ENCODE results near the gene COA8. TPM values are rescaled to one million over a fixed set of nuclear protein-coding genes. Genes with fewer than 3 reads are reported as not detected.
"Not testable (repeated sequence)": the region's sequence is repeated elsewhere in the genome, so short reads cannot be mapped to it uniquely, and the experiment has no call there.

The COA8 gene
- polyA plus RNA-seq, 4 donors: 39.1 to 48.1 (median 44.2) TPM

DNA sequence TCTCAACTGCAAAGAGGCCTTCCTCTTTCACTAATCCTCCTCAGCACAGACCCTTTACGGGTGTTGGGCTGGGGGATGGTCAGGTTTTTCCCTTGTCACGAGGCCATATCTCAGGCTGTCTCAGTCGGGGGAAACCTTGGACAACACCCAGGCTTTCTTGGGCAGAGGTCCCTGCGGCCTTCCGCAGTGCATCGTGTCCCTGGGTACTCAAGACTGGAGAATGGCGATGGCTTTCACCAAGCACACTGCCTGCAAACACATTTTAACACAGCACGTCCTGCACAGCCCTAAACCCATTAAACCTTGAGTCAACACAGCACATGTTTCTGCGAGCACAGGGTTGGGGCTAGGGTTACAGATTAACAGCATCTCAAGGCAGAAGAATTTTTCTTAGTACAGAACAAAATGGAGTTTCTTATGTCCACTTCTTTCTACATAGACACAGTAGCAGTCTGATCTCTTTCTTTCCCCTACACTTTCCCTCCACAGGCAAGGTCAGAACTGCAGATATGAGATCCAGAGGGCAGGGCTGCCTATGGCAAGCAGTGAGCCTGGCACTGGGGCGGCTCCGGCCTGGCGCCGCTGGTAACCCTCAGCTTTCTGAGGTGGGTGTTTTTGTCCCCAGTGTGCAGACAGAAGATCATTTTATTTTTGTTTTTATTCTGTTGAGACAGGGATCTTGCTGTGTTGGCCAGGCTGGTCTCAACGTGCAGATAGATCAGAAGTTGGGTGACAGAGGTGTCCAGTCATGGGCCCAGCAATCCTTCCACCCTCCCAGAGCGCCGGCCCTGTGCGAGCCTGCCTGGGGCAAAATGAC lies 37.1 kb upstream of the COA8 start:
- not testable (repeated sequence) for DNase-seq (ENCODE audit: low read depth in 4 of 4, low spot score in 2 of 4)

DNA sequence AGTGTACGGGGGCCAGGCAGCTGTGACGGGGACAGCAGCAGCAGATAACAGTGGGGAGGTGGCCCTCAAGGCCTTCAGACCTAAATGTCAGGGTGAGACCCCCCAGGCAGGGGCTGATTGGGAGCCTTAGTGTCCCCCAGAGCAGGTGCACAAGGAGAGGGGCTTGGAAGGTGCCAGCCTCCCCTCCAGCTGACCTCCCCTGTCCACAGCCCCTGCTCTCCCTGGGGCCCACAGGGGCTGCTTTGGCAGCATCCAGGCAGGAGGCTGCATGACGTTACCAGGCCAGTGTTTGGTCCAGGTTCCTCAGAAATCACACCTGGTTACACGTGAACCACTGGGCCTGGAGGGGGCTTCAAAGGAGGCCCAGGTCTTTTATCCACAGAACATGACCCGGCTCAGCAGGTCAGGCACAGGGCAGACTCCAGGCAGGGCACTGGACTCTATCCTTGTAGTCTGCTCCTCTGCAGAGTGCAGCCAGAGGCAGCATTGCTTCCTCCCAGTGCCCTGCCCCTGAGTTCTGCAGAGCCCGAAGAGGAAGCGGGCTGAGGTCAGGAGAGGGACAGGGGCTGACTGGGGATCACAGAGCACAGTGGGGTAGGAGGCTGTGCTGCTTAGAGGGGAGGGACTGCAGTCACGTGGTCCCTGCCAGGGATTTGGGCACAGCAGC lies 36.4 kb upstream of the COA8 start:
- DNase-seq (ENCODE audit: low read depth in 4 of 4, low spot score in 2 of 4): no peak

DNA sequence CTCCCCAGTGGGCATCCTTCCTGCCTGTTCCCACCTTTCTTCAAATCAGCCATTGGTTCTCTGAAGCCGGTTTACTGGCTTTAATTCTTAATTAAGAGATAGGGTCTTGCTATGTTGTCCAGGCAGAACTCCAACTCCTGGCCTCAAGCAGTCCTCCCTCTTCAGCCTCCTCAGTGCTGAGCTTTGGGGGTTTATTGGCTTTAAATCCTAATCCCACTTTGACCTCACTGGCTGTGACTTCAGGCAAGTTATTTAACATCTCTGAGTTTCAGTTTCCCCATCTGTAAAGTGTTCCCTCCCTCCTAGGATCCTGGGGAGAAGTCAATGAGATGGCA lies 35.9 kb upstream of the COA8 start:
- DNase-seq (ENCODE audit: low read depth in 4 of 4, low spot score in 2 of 4): no peak

DNA sequence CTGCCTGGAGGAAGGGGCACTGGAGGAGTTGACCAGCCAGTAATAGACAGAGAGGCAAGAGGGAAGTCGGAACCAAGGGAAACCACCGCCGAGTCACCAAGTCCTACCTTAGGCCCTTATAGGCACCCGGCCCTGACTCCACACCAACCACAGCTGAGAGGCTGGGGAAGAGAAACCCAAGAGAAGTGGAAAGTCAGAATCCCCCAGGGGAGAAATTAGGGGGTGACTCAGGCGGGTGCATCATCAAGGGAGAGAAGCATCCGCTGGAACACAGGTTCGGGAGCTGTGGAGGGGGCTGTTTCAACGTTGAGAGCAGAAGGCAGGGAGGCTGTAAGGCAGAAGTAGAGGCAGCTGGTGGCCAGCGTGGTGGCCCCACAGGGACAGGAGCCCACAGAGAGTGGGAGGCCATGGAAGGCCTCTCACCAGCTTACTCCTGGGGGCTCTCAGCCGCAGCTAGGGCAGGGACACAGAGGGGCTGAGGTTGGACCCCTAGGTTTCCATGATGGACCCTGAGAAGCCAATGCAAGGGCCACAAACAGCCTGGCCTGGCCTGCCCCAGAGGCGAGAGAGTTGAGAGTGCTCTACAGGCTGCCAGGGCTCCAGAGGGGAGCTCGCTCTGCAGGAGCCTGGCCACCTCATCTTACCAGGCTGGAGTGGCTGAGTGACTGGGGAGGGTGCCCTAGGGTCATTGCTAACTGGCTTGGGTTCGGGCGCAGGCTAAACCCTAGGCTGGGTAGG lies 35.2 kb upstream of the COA8 start:
- no peak for DNase-seq (ENCODE audit: low read depth in 4 of 4, low spot score in 2 of 4)

DNA sequence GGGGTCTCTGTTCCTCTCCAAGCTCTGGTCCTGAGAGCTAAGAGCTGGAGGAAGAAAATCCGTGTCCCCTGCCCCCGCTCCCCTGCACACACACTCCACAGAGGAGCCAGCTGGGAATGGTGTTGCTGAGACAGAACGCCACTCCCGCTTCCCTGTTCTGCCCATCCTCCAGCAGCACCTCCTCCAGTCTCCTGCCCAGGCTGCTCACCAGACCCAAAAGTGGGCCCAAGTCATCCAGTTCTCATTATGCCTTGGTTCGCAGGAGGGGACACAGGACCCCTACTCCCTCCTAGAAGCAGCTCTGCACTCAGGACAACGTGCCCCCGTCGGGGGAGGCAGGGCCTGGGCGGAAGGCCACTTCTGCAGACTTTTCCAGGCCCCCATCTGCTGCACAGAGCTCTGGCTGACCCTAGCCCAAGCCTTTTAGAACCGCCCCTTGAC lies 34.6 kb upstream of the COA8 start:
- no peak for DNase-seq (ENCODE audit: low read depth in 4 of 4, low spot score in 2 of 4)

DNA sequence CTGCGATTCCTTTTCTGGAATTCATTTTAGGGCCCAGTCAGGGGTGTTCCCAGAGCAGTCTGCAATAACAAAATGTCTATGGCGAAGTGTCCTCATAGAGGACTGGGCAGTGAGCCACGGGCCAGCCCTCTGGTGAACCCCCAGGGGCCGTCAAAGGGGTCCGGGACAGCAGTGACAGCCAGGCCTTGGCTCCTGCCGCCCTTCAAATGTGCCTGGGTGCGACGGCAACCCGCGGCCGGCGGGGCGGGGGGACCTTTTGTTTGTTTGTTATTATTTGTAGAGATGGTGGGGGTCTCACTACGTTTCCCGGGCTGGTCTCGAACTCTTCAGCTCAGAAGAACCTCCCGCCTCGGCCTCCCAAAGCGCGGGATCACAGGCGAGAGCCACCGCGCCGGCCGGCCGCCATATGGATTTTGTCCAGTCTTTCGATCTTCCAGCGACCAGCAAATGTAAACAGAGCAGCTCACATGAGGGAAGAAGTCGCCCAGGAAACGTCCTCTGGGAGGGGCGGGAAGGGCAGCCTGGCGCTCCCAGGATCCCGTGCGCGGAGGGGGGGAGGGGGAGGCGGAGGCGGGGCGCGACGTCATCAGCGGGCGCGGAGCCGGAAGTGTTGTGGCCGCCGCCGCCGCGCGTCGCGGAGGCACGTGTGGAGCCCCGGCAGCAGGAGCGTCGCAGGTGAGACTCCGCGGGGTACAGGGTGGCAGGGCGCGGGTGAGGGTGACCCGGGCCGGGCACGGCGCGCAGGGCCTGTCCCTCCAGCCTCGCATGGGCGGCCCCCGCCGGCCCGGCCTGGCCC lies 34.0 kb upstream of the COA8 start, which contains the start of gene TRMT61A:
TRMT61A (plus strand) TSS at position 610 of the 796 bp plus-strand sequence. CDS start 783 bp downstream, outside the sequence.
- peak in 2 of 4 donors; percentile 72 to 79 for DNase-seq (ENCODE audit: low read depth in 4 of 4, low spot score in 2 of 4)

DNA sequence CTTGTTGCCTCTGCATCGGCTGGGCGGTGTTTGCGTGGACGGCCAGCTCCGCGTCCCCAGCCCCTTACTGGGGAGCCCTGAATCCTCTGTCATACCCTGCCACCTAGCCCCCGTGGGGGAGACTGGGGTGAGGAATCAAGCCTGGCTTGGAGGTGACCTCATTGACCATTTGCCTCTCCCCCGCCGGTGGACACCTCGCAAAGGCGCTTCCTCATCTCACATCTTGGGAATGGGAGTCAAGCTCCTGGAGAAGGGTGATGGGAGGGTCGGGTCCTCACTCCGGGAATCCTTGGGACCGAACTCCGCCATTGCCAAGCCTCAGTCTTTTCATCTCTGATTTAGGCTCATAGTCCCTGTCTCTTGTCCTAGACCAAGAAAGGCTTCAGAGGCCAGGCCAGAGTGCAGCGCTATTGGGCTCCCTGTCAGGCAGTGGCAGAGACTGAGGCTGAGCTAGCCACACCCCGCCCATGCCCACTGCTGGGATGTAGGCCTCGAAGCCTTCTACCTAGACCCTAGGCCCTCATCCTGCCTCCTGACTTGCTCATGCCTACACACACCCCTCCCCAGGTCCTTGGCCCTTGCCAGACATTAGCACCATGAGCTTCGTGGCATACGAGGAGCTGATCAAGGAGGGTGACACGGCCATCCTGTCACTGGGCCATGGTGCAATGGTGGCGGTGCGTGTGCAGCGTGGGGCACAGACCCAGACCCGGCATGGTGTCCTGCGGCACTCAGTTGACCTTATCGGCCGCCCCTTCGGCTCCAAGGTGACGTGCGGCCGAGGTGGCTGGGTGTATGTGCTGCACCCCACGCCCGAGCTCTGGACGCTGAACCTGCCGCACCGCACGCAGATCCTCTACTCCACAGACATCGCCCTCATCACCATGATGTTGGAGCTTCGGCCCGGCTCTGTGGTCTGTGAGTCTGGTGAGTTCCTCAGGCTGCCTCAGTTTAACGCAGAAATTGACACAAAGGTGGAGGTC lies 33.1 kb upstream of the COA8 start:
- DNase-seq (ENCODE audit: low read depth in 4 of 4, low spot score in 2 of 4): no peak

DNA sequence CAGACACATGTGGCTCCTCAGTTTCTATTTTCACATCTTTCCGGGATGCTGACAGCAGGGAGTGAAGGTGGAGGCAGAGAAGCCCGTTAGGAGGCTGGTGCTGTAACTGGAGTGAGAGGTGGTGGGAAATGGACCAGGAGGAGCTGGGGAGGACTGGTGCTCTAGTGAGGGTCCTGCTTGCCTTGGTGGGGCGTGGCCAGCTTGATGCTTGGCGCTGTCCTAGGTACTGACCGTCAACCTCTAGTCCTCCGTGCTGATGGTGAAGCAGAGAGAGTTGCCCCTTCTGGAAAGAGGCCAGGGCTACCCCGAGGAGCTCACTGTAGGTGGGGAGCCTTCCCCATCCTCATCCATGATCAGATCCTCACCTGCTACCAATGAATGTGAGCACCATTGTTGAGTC lies 32.4 kb upstream of the COA8 start:
- no peak for DNase-seq (ENCODE audit: low read depth in 4 of 4, low spot score in 2 of 4)

DNA sequence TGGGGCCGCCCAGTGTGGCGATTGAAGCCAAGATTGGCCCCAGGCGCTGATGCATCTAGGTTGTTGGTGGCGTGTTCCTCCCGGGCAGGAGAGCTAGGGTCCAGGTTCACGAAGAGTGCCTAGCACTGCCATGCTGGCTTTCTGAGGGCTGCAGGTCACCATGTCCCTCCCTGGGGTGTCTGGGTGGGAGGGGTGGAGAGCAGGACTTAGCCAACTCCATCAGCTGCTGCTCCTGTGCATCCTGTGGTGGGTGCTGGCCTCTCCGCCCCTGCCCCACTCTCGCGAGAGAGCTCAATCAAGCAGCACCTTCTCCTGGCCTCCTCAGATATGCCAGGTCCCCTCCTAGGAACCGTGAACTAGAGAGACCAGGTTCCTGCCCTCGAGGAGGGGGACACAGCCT lies 31.9 kb upstream of the COA8 start:
- DNase-seq (ENCODE audit: low read depth in 4 of 4, low spot score in 2 of 4): no peak

DNA sequence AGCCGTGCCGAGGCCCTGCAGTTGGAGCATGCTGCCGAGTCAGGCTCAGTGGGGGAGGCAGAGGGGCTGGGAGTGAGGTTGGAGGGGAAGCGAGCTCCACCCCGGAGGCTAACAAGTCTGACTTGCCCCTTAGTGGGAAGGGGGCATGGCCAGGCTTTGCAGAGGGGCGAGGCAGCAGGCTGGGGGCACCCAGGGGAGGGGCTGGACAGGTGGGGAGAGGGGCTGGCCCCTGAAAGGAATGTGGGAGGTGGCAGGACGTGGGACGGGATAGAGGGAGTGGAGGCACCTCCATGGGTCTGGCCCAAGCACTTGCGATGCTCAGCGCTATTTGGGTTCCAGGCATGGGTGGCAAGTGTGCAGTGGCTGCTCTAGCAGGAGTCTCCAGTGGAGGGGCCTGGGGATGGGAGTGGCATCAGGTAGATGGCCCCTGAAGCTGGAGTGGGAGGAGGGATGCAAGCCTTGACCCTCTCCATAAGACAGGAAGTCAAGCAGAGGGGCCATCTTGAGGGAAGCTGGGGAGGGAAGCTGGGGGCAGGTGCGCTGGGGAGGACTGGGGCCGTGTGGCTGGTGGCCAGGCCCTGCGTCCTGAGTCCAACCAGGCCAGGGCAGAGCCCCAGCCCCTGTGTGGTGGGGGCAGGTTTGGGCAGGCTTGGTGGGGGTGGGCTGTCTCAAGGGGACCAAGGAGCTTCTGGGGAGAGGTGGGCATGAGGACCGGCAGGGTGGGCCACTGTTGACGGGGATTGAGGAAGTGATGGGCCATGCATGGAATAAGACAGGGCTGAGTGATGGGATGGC lies 31.1 kb upstream of the COA8 start:
- no peak for DNase-seq (ENCODE audit: low read depth in 4 of 4, low spot score in 2 of 4)

DNA sequence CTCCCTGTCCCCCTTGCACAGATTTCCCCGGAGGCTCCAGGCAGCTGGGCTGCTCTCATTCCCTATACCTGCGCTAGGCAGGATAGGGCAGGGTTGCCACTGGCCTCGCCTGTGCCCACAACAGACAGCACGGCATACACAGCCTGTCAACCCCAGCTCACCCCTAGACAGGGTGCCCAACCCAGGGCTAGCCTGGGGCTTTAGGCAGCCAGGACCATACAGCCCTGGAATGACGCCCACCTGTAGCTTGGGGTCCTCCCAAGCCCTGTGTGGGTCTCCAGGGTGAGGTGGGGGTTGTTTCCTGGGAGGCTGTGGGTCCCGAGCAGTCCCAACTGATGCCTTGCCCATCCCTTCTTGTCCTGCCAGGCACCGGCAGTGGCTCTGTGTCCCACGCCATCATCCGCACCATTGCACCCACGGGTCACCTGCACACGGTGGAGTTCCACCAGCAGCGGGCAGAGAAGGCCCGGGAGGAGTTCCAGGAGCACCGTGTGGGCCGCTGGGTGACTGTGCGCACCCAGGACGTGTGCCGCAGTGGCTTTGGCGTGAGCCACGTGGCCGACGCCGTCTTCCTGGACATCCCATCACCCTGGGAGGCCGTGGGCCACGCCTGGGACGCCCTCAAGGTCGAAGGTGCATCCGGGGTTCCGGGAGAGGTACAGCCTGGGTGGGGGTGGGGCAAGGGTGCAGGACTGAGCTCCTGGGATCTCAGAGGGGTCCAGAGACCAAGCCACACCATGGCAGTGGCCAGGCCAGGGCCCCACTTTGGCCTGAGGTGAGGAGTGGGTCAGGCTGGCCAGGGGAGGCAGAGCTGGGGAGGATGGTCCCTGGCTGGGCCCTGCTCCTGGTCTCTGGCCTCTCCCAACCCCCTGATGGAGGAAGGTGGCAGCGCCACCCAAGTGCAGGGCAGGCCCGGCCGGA lies 30.3 kb upstream of the COA8 start:
- DNase-seq (ENCODE audit: low read depth in 4 of 4, low spot score in 2 of 4): no peak

DNA sequence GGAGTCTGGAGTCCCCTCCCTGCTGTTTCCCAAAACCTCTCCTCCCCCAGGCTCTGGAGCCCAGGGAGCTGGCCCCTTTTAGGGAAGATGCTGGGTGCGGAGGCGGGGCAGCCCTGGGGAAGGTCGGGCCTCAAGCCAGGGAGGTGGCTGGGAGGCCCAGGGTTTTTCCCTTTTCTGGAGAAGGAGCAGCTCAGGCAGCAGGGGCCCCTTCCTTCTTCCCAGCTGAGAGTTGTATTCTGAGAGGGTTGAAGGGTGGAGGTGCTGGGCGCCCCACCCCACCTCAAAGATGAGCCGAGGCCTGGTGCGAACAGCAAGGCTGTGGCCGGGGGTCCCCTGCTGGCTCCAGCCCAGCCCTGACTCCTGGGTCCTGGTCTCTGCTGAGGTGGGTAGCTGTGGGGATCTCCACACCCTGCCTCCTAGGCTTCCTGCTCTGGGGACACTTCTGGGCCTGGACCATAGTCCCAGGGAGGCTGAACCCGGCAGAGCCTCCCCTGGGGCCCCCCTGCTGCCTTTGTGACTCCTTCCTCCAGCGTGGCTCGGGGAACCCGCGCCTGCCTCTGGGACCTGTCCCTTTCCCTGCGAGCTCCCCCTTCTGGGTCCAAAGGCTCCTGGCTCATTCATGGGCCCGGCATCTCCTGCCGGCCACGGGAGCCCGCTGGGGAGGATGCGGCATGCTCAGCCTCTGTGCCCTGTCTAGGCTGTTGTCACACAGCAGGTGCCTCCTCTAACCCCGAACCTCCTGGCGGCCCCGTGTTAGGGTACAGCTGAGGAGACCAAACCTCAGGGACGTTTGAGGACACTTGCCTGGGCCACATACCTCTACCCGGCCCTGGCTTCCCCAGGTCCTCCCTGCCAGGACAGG lies 29.4 kb upstream of the COA8 start:
- DNase-seq (ENCODE audit: low read depth in 4 of 4, low spot score in 2 of 4): no peak

DNA sequence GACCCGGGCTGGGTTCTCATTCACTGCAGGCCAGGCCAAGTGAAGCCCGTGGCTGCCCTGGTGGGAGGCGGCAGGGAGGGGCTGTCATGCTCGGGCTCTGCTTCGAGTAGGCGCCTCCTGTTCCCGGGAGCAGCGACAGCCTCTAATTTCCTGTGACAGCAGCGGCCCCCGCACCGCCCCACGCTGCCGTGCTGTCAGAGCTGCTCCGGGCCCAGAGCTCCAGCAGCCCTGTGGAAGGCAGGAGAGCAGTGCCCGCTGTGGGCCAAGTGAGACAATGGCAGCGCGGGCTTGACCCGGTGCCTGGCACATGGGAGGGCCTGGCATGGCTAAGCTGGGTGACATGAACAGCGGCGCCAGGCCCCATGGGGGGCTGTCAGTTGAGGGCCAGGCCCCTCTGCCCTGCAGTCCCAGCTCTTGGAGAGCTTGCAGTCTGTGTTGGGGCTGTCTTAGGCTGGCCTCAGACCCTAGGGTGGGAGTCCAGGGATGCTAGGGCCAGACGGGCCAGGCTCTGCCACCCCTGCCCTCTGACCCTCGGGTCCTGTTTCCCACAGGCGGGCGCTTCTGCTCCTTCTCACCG lies 28.7 kb upstream of the COA8 start:
- DNase-seq (ENCODE audit: low read depth in 4 of 4, low spot score in 2 of 4): no peak

DNA sequence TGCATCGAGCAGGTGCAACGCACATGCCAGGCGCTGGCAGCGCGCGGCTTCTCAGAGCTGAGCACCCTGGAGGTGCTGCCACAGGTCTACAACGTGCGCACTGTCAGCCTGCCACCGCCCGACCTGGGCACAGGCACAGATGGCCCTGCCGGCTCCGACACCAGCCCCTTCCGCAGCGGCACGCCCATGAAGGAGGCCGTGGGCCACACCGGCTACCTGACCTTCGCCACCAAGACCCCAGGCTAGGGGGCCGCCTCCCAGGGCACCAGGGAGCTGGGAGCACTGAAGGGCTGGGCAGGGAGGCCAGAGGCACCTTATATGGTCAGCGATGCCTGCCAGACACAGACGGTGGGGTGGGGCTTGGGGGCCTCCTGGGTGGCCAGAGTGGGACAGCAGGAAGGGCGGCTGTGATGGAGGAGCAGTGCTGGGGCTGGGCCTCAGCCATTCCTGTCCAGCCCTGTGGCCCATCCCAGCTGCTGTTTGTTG lies 28.1 kb upstream of the COA8 start:
- DNase-seq (ENCODE audit: low read depth in 4 of 4, low spot score in 2 of 4): no peak

DNA sequence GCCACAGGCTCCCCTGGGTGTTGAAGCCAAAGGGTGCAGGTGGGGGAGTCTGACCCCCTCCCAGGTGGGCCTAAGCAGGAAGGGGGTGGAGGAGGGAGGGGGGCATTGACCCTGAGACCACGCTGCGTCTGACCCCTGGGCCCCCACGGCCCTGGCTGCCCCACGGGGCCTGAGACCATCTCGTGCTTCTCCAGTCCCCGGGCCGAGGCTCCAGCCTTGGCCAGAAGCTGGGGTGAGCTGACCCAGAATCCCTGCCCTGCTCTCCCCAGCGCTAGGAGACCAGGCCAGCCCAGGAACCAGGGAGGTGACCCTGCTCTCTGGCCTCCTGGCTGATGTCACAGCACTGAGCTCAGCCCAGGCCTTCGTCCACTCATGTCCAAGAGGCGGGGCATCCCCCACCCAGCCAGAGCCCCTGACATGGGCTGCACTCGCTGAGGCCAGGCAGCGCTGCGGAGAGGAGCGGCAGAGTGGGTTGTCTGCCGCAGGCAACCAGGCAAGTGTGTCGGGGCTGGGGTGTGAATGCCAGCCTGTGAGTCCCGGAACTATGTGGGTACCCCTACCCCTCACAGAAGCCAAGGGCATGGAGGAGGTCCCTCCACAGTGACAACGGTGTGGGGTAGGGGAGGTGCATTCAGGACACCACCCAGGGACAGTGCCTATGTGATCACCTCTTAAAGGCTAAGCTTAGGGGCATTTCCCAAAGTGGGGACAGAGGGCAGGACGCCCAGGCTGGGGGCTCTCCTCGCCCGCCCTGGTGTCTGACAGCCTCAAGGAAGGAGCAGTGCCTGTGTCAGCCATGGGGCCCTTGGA lies 27.5 kb upstream of the COA8 start:
- DNase-seq (ENCODE audit: low read depth in 4 of 4, low spot score in 2 of 4): no peak
